Left lung (tissue), 10 donors: ENCODE results near the gene LAMA2. TPM values are rescaled to one million over a fixed set of nuclear protein-coding genes. Genes with fewer than 3 reads are reported as not detected.

ENCODE experiments used
- ATAC-seq: fragments of 200-7000 bp; cut with Tn5 transposase; one replicate; pipeline ENCODE4 v1.9.1; 2020; ENCODE audit warnings: moderate library complexity
- DNase-seq, 4 donors: peaks; one replicate each; pipeline ENCODE4 v3.0.0-alpha.2; 2013 to 2020
- H3K27ac ChIP-seq, 2 donors: fragments of 200-600 bp; sonication (generic) in 1 of 2; one replicate each; pipeline versions ENCODE4 v1.5.0 to v1.8.0; 2020 to 2021
- H3K27me3 ChIP-seq, 2 donors: fragments of 200-600 bp; sonication (generic) in 1 of 2; one replicate each; pipeline versions ENCODE4 v1.5.0 to v1.8.0; 2020 to 2021
- H3K36me3 ChIP-seq, 2 donors: fragments of 200-600 bp; sonication (generic) in 1 of 2; one replicate each; pipeline versions ENCODE4 v1.5.0 to v1.8.0; 2020 to 2021
- H3K4me1 ChIP-seq, 2 donors: fragments of 200-600 bp; one replicate each; pipeline ENCODE4 v1.8.0; 2021
- H3K4me3 ChIP-seq, 2 donors: fragments of 200-600 bp; sonication (generic) in 1 of 2; one replicate each; pipeline versions ENCODE4 v1.5.0 to v1.8.0; 2020 to 2021; ENCODE audit warnings: mild to moderate bottlenecking in 1 of 2
- H3K9me3 ChIP-seq, 2 donors: fragments of 200-600 bp; sonication (generic) in 1 of 2; one replicate each; pipeline versions ENCODE4 v1.5.0 to v1.8.0; 2020 to 2021
- intact Hi-C, 2 donors: fragments of 100-400 bp; cut with DNase I; formaldehyde crosslinking; loops; one replicate each; pipeline versions ENCODE4 v1.11.2 to v1.14.2; 2022
- polyA plus RNA-seq, 6 donors: library from polyadenylated mRNA; unstranded; fragments of 120-200 nt; gene quantifications; one replicate each; pipeline ENCODE4 v1.2.1, GENCODE V29; 2013; ENCODE audit not compliant: insufficient read length in 6 of 6
- total RNA-seq, 2 donors: library from RNA; stranded (reverse); fragmentation: NEBNext Ultra II Directional; extraction: Animal tissue kit (Norgen Biotek cat#: 25700); gene quantifications; one replicate each; pipeline ENCODE4 v1.2.1, GENCODE V29; 2021
- TF ChIP-seq, protein P1 (sequence below), 2 donors: fragments of 200-600 bp; sonication (generic) in 1 of 2; IDR thresholded peaks; one replicate each; pipeline versions ENCODE4 v1.5.0 to v1.8.0; 2021; ENCODE audit warnings: antibody characterized with exemption in 2 of 2
- donor health status: DM: no; HTN: yes; CAD: no.
- donor health status: DM: no; HTN: no; CAD: no.

Gene LAMA2
- total and polyA plus RNA-seq, 8 donors: 32.7 to 91.7 (median 64.7) TPM

DNA sequence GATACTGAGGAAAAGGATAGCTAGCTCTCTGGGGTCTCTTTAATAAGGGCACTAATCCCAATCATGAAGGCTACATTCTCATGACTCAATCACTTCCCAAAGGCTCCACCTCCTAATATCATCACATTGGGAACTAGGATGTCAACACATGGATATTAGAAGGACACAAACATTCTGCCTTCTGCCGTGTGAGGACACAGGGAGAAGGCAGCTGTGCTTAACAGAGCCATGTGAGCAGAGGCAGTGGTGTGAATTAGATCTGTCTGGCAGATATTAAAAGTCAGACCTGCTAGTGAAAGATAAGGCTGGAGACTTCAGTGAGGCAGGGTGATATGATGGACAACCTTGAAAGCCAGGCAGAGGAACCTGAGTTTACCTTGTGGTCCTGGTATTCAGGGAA, 485.1 kb downstream of the LAMA2 start:
- TF ChIP-seq, protein P1, sequence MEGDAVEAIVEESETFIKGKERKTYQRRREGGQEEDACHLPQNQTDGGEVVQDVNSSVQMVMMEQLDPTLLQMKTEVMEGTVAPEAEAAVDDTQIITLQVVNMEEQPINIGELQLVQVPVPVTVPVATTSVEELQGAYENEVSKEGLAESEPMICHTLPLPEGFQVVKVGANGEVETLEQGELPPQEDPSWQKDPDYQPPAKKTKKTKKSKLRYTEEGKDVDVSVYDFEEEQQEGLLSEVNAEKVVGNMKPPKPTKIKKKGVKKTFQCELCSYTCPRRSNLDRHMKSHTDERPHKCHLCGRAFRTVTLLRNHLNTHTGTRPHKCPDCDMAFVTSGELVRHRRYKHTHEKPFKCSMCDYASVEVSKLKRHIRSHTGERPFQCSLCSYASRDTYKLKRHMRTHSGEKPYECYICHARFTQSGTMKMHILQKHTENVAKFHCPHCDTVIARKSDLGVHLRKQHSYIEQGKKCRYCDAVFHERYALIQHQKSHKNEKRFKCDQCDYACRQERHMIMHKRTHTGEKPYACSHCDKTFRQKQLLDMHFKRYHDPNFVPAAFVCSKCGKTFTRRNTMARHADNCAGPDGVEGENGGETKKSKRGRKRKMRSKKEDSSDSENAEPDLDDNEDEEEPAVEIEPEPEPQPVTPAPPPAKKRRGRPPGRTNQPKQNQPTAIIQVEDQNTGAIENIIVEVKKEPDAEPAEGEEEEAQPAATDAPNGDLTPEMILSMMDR (IDR thresholded peaks at IDR 0.05): no peak
- no peak for ATAC-seq
- DNase-seq: no peak
- H3K27ac ChIP-seq: no peak overlapping the region
- H3K4me1 ChIP-seq: no peaks in the 10 kb centered on the region
- intact Hi-C loops: no loop called here
- no peaks in the 10 kb centered on the region for H3K9me3 ChIP-seq
- H3K27me3 ChIP-seq: no peaks in the 10 kb centered on the region
- no peak overlapping the region for H3K4me3 ChIP-seq
- H3K36me3 ChIP-seq: no peaks in the 10 kb centered on the region

DNA sequence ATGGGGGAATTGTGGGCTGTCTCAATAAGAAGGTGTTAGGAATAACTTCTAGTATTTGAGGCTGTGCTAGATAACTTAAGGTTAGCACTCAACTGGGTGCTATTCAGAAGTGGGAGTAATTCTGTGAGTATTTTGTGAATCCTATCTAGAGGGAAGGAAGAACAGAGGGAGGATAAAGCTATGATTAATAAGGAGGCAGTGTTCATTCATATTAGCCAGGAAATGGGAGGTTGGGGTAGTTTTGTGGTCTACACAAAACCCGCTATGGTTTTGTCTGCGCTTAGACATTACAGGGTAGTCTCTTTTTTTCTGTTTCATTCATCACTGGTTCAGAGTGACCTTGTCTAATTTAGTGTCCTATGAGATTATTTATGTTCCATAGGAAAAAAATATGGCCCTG, 486.0 kb downstream of the LAMA2 start:
- no peak for ATAC-seq
- TF ChIP-seq, protein P1 (IDR thresholded peaks at IDR 0.05): no peak

DNA sequence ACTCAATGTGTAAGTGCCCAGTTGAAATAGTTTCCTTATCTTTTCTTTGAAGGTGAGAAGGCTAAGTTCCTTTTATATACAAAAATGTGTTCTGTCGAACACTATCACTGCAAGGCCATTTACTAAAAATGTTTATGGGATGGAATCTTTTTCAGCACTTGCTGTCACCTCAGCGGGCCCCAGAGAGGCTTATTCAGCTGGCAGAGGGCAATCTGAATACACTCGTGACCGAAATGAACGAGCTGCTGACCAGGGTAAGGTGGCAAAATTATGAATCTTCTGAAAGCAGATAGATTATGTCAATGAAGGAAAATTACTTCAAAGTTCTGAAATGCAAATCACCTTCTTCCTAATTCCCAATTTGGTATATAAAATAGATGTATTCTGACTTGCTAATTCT, 486.8 kb downstream of the LAMA2 start:
- Histone ChIP-seq H3K27me3 (no peaks in the 10 kb centered on the region), H3K4me3 (no peak overlapping the region), H3K27ac (no peak overlapping the region), H3K9me3 (no peaks in the 10 kb centered on the region), H3K4me1 (no peaks in the 10 kb centered on the region), H3K36me3 (no peaks in the 10 kb centered on the region)
- intact Hi-C loops: no loop called here
- ATAC-seq (peak; percentile 58), DNase-seq (no peak)
- TF ChIP-seq, protein P1 (IDR thresholded peaks at IDR 0.05): no peak

More for the DNA sequence above, 486.0 kb downstream of the LAMA2 start:
- no peaks in the 10 kb centered on the region for H3K4me1 ChIP-seq
- no peaks in the 10 kb centered on the region for H3K9me3 ChIP-seq
- H3K36me3 ChIP-seq: no peaks in the 10 kb centered on the region
- no peaks in the 10 kb centered on the region for H3K27me3 ChIP-seq
- DNase-seq: no peak
- H3K4me3 ChIP-seq: no peak overlapping the region
- H3K27ac ChIP-seq: no peak overlapping the region
- intact Hi-C loops: no loop called here

DNA sequence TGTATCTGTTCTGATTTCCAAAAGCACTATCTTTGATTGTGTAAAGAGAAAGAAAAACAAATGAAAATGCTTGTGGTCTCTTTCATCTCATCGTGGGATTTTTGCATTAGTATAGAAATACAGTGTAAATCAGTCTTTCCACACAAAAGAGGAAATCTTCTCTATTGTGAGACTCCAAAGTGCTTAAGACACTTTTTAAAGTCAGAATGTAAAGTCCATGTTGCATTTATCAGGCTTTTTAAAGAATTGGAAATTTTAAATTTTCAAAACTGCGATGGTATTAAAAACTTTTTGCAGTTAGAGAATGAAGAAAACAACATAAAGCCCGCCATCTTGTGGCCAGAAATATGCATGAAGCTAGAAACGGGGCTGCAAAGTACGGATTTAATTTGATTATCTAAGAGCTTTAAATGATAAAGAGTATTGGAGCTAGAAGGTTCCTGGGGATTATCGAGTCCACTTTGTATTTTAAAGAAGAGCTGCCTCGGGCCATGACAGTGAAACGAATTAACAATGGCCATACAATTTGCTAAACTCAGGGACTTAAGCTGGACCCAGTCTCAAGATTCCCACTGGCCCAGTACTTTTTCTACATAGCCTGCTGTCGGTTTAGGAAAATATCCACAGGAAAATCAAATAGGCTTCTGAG, 487.5 kb downstream of the LAMA2 start:
- intact Hi-C loops: no loop called here
- peak; percentile 74 for ATAC-seq
- Histone ChIP-seq H3K9me3 (no peaks in the 10 kb centered on the region), H3K4me3 (no peak overlapping the region), H3K36me3 (no peaks in the 10 kb centered on the region), H3K27me3 (no peaks in the 10 kb centered on the region), H3K4me1 (no peaks in the 10 kb centered on the region), H3K27ac (no peak overlapping the region)
- TF ChIP-seq, protein P1 (IDR thresholded peaks at IDR 0.05): peak; percentile 54 to 58
- DNase-seq: peak in 2 of 4 donors; percentile 48 to 60

DNA sequence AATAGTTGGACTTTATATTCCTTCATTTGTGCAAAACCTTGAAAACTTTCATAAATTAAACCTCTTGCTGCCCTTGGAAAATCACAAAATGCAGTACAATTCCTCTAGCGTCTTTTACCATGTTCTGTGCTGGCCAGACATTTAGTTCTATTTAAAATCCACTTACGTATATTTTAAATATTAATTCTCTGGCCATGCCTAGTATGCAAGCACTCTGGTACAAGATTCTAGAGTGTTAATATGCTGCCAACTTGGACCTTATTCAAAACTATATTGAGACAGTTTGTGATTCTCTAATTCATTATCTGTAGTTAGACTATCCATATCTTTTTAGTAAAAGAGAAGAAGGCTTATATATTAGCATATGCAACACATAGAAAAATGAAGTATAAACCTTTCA, 498.9 kb downstream of the LAMA2 start:
- DNase-seq: no peak
- intact Hi-C loops: no loop called here
- H3K9me3 ChIP-seq: no peaks in the 10 kb centered on the region
- TF ChIP-seq, protein P1 (IDR thresholded peaks at IDR 0.05): no peak
- ATAC-seq: no peak
- H3K4me3 ChIP-seq: no peak overlapping the region
- no peaks in the 10 kb centered on the region for H3K4me1 ChIP-seq
- no peaks in the 10 kb centered on the region for H3K27me3 ChIP-seq
- H3K36me3 ChIP-seq: no peaks in the 10 kb centered on the region
- H3K27ac ChIP-seq: no peak overlapping the region
